ENCODE measurements around the gene BCORL1. TPM values are rescaled to one million over a fixed set of nuclear protein-coding genes. Genes with fewer than 3 reads are reported as not detected.

The BCORL1 gene
- total RNA-seq, 1 experiment from 2014 or later: 13.3 TPM

- no TSS peak for BruUV-seq (replicated peaks)
- no peak for DNase-seq (ENCODE audit: low spot score)
- Histone ChIP-seq H3K9me3 (ENCODE audit: low read depth, low read length, poor library complexity, severe bottlenecking) (no peaks in the 10 kb centered on the region), H3K4me1 (ENCODE audit: insufficient read depth, low read length, poor library complexity, severe bottlenecking) (no peaks in the 10 kb centered on the region), H3K4me3 (ENCODE audit: low read depth, low read length, poor library complexity, severe bottlenecking) (no peak overlapping the region), H3K27me3 (replicated peaks; ENCODE audit: insufficient read depth, low read depth, low read length, poor library complexity) (no peaks in the 10 kb centered on the region), H3K36me3 (ENCODE audit: insufficient read depth, low read length, poor library complexity, severe bottlenecking) (peaks cover 8% of the 10 kb centered on the region), H3K27ac (ENCODE audit: low read depth, low read length, poor library complexity, severe bottlenecking) (no peak overlapping the region)
- ChIA-PET CTCF (no interaction called here), POLR2A (ENCODE audit: low non-redundant PET) (no interaction called here)
- intact Hi-C loops (cut with micrococcal nuclease; ENCODE audit: unreplicated experiment): no loop called here
- TF ChIP-seq EZH2 (IDR thresholded peaks at IDR 0.05; ENCODE audit: borderline replicate concordance, low read depth, low read length, poor library complexity, severe bottlenecking): no peak
- TF ChIP-seq CTCF (conservative IDR thresholded peaks at IDR 0.05; ENCODE audit: low read depth, low read length): no peak
Observed at GRCh38 chrX:130049821-130050220, 67.4 kb downstream of the BCORL1 start.

GRCh38 chrX:130051176-130051845 lies 68.9 kb downstream of the BCORL1 start:
- intact Hi-C loops (cut with micrococcal nuclease; ENCODE audit: unreplicated experiment): no loop called here
- H3K4me3 ChIP-seq (ENCODE audit: low read depth, low read length, poor library complexity, severe bottlenecking): no peak overlapping the region
- POLR2A ChIA-PET (ENCODE audit: low non-redundant PET): no interaction called here
- H3K4me1 ChIP-seq (ENCODE audit: insufficient read depth, low read length, poor library complexity, severe bottlenecking): no peaks in the 10 kb centered on the region
- no TSS peak for BruUV-seq (replicated peaks)
- TF ChIP-seq CTCF (conservative IDR thresholded peaks at IDR 0.05; ENCODE audit: low read depth, low read length) (no peak), EZH2 (IDR thresholded peaks at IDR 0.05; ENCODE audit: borderline replicate concordance, low read depth, low read length, poor library complexity, severe bottlenecking) (no peak)
- H3K27me3 ChIP-seq (replicated peaks; ENCODE audit: insufficient read depth, low read depth, low read length, poor library complexity): no peaks in the 10 kb centered on the region
- CTCF ChIA-PET: no interaction called here
- no peak overlapping the region for H3K27ac ChIP-seq (ENCODE audit: low read depth, low read length, poor library complexity, severe bottlenecking)
- no peak for DNase-seq (ENCODE audit: low spot score)
- H3K9me3 ChIP-seq (ENCODE audit: low read depth, low read length, poor library complexity, severe bottlenecking): no peaks in the 10 kb centered on the region
- peaks cover 8% of the 10 kb centered on the region for H3K36me3 ChIP-seq (ENCODE audit: insufficient read depth, low read length, poor library complexity, severe bottlenecking)

- ChIA-PET POLR2A (ENCODE audit: low non-redundant PET) (no interaction called here), CTCF (no interaction called here)
- intact Hi-C loops (cut with micrococcal nuclease; ENCODE audit: unreplicated experiment): no loop called here
- no peaks in the 10 kb centered on the region for H3K9me3 ChIP-seq (ENCODE audit: low read depth, low read length, poor library complexity, severe bottlenecking)
- no peaks in the 10 kb centered on the region for H3K27me3 ChIP-seq (replicated peaks; ENCODE audit: insufficient read depth, low read depth, low read length, poor library complexity)
- no peak overlapping the region for H3K4me3 ChIP-seq (ENCODE audit: low read depth, low read length, poor library complexity, severe bottlenecking)
- no peaks in the 10 kb centered on the region for H3K4me1 ChIP-seq (ENCODE audit: insufficient read depth, low read length, poor library complexity, severe bottlenecking)
- no peak for DNase-seq (ENCODE audit: low spot score)
- H3K27ac ChIP-seq (ENCODE audit: low read depth, low read length, poor library complexity, severe bottlenecking): no peak overlapping the region
- TF ChIP-seq CTCF (conservative IDR thresholded peaks at IDR 0.05; ENCODE audit: low read depth, low read length) (no peak), EZH2 (IDR thresholded peaks at IDR 0.05; ENCODE audit: borderline replicate concordance, low read depth, low read length, poor library complexity, severe bottlenecking) (no peak)
- BruUV-seq (replicated peaks): no TSS peak
- peaks cover 5% of the 10 kb centered on the region for H3K36me3 ChIP-seq (ENCODE audit: insufficient read depth, low read length, poor library complexity, severe bottlenecking)
Observed at GRCh38 chrX:130053236-130053635, 70.8 kb downstream of the BCORL1 start.
